Measurements from ENCODE around the gene MCEMP1. TPM values are rescaled to one million over a fixed set of nuclear protein-coding genes. Genes with fewer than 3 reads are reported as not detected.

MCEMP1 gene
- polyA plus RNA-seq, 1 donor from 2014 or later, result not detected

DNA sequence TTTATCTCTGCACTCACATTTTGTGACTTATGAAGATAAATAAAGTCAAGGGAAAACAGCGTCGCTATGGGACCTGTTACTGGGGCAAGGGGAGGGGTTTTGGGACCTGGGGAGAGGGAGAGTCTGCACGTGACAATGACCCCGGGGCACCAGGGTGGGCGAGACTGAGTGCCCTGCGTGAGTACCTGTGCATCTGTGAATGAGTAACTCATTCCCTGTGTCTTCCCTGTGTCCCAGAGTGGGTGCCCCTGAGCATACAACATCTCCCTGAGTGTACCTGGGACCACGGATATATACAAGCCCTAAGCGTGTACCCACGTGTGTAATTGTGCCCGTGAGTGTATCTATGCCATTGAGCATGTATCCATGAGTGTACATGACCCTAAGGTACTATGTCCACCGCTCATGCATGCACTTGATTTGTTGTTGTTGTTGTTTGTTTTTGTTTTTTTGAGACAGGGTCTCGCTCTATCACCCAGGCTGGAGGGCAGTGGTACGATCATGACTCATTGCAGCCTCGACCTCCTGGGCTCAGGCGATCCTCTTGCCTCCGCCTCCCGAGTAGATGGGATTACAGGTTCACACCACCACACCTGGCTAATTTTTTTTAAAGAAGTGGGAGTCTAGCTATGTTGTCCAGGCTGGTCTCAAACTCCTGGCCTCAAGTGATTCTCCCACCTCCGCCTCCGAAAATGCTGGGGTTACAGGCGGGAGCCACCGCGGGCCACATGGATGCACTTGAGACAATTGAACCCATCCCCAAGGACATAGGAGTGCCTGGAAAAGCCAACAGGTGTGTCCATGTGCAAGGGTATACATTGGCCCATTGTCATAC lies 3.1 kb downstream of the MCEMP1 start:
- H3K79me2 ChIP-seq (replicated peaks; ENCODE audit: insufficient read depth, low read length), result peaks cover 8% of the 10 kb centered on the region
- H2AFZ ChIP-seq (ENCODE audit: low read depth, low read length), result peak overlapping the region; percentile 30
- no peaks in the 10 kb centered on the region for H3F3A ChIP-seq (ENCODE audit: insufficient read depth, low read length, poor library complexity, severe bottlenecking)
- H3K27me3 ChIP-seq (ENCODE audit: insufficient read depth, low read depth, low read length), result no peaks in the 10 kb centered on the region
- no peak overlapping the region for H3K4me2 ChIP-seq (ENCODE audit: low read length)
- no peaks in the 10 kb centered on the region for H3K36me3 ChIP-seq (ENCODE audit: insufficient read depth, low read length)
- peak overlapping the region; percentile 42 for H3K9ac ChIP-seq (ENCODE audit: low read length)
- no peaks in the 10 kb centered on the region for H3K9me2 ChIP-seq (ENCODE audit: insufficient read depth, low read length)
- H3K9me3 ChIP-seq (ENCODE audit: low read length), result no peaks in the 10 kb centered on the region
- no peaks in the 10 kb centered on the region for H4K20me1 ChIP-seq (ENCODE audit: insufficient read depth)
- no peak overlapping the region for H3K27ac ChIP-seq (ENCODE audit: low read length)
- TF ChIP-seq TAF1 (IDR thresholded peaks at IDR 0.05; ENCODE audit: low read depth), result no peak
- peak overlapping the region; percentile 100 for H3K4me3 ChIP-seq (ENCODE audit: low read length)

DNA sequence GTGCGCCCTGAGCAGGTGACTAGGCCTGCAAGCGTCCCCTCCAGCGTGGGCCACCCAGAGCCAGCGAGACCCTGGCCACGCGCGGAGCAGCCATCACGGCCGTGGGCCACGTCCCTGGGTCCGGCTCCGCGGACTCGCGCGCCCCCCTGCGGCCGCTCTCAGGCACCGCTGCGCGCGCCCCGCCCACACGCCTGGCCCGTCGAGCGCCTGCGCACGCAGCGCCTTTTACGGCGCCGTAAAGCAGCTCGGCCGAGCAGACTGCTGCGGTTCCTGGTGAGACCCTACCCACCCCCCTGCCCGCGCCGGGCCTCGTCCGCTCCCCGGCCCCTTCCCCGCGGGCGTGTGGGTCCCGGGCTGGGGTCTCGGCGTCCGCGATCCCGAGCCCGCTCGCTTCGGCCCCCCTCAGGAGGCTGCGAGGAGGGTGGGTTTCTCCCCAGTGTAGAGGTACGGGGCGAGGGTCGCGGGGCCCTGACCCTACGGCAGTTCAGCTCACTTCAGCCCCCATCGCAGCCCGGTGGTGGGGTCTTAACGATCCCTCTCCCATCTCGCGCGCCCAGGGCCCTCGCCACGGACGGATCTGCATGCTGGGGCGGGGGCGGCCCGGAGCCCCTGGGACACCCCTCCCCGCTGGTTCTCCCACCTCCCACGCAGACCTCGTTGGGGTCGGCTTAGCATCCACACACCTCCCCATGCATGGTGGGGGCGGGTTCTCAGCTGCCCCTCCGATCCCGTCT lies 3.9 kb downstream of the MCEMP1 start, which contains the start of gene TRAPPC5:
TRAPPC5 (plus strand) TSS at position 228 of the 734 bp plus-strand sequence. CDS start 1,421 bp downstream, outside the sequence.
- H3K27ac ChIP-seq (ENCODE audit: low read length), result peak within 1 kb of the TSS; percentile 64
- peak within 1 kb of the TSS; percentile 11 for H3K4me2 ChIP-seq (ENCODE audit: low read length)
- TF ChIP-seq POLR2AphosphoS5 (IDR thresholded peaks at IDR 0.05), result peak; percentile 84
- TF ChIP-seq, protein P1, sequence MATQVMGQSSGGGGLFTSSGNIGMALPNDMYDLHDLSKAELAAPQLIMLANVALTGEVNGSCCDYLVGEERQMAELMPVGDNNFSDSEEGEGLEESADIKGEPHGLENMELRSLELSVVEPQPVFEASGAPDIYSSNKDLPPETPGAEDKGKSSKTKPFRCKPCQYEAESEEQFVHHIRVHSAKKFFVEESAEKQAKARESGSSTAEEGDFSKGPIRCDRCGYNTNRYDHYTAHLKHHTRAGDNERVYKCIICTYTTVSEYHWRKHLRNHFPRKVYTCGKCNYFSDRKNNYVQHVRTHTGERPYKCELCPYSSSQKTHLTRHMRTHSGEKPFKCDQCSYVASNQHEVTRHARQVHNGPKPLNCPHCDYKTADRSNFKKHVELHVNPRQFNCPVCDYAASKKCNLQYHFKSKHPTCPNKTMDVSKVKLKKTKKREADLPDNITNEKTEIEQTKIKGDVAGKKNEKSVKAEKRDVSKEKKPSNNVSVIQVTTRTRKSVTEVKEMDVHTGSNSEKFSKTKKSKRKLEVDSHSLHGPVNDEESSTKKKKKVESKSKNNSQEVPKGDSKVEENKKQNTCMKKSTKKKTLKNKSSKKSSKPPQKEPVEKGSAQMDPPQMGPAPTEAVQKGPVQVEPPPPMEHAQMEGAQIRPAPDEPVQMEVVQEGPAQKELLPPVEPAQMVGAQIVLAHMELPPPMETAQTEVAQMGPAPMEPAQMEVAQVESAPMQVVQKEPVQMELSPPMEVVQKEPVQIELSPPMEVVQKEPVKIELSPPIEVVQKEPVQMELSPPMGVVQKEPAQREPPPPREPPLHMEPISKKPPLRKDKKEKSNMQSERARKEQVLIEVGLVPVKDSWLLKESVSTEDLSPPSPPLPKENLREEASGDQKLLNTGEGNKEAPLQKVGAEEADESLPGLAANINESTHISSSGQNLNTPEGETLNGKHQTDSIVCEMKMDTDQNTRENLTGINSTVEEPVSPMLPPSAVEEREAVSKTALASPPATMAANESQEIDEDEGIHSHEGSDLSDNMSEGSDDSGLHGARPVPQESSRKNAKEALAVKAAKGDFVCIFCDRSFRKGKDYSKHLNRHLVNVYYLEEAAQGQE (IDR thresholded peaks at IDR 0.05; ENCODE audit: borderline replicate concordance), result peak; percentile 78
- TF ChIP-seq MXI1 (conservative IDR thresholded peaks at IDR 0.05; ENCODE audit: poor library complexity, severe bottlenecking), result peak; percentile 73
- TF ChIP-seq EZH2 (IDR thresholded peaks at IDR 0.05; ENCODE audit: borderline replicate concordance, insufficient read depth, low read length, poor library complexity, severe bottlenecking), result no peak
- peak; percentile 97 for TF ChIP-seq RAD21 (conservative IDR thresholded peaks at IDR 0.05)
- peak; percentile 92 for TF ChIP-seq SMC3 (conservative IDR thresholded peaks at IDR 0.05; ENCODE audit: poor library complexity)
- peak; percentile 68 for TF ChIP-seq EP300 (conservative IDR thresholded peaks at IDR 0.05; ENCODE audit: poor library complexity, severe bottlenecking)
- TF ChIP-seq TAF1 (IDR thresholded peaks at IDR 0.05; ENCODE audit: low read depth), result peak; percentile 70
- TF ChIP-seq, protein P2, sequence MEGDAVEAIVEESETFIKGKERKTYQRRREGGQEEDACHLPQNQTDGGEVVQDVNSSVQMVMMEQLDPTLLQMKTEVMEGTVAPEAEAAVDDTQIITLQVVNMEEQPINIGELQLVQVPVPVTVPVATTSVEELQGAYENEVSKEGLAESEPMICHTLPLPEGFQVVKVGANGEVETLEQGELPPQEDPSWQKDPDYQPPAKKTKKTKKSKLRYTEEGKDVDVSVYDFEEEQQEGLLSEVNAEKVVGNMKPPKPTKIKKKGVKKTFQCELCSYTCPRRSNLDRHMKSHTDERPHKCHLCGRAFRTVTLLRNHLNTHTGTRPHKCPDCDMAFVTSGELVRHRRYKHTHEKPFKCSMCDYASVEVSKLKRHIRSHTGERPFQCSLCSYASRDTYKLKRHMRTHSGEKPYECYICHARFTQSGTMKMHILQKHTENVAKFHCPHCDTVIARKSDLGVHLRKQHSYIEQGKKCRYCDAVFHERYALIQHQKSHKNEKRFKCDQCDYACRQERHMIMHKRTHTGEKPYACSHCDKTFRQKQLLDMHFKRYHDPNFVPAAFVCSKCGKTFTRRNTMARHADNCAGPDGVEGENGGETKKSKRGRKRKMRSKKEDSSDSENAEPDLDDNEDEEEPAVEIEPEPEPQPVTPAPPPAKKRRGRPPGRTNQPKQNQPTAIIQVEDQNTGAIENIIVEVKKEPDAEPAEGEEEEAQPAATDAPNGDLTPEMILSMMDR (IDR thresholded peaks at IDR 0.05; ENCODE audit: poor library complexity, severe bottlenecking), result peak; percentile 100
- peaks cover 8% of the 10 kb centered on the region for H3K79me2 ChIP-seq (replicated peaks; ENCODE audit: insufficient read depth, low read length)
- H3K9me2 ChIP-seq (ENCODE audit: insufficient read depth, low read length), result no peaks in the 10 kb centered on the region
- peak within 1 kb of the TSS; percentile 86 for H3K9ac ChIP-seq (ENCODE audit: low read length)
- H4K20me1 ChIP-seq (ENCODE audit: insufficient read depth), result no peaks in the 10 kb centered on the region
- H3K36me3 ChIP-seq (ENCODE audit: insufficient read depth, low read length), result no peaks in the 10 kb centered on the region
- H2AFZ ChIP-seq (ENCODE audit: low read depth, low read length), result peak within 1 kb of the TSS; percentile 56
- peak within 1 kb of the TSS; percentile 100 for H3K4me3 ChIP-seq (ENCODE audit: low read length)
- no peaks in the 10 kb centered on the region for H3K9me3 ChIP-seq (ENCODE audit: low read length)
- H3K27me3 ChIP-seq (ENCODE audit: insufficient read depth, low read depth, low read length), result no peaks in the 10 kb centered on the region
- H3F3A ChIP-seq (ENCODE audit: insufficient read depth, low read length, poor library complexity, severe bottlenecking), result no peaks in the 10 kb centered on the region
